ENCODE results near the gene RAB3IL1. TPM values are rescaled to one million over a fixed set of nuclear protein-coding genes. Genes with fewer than 3 reads are reported as not detected.
A peak's percentile ranks its signal among the peaks of the same experiment; 100 is the strongest.

Gene RAB3IL1
- total RNA-seq, 1 experiment from 2014 or later = 0.40 TPM

GRCh38 chr11:61904539-61905048 lies 12.8 kb downstream of the RAB3IL1 start:
- DNase-seq (ENCODE audit: low read depth) = no peak

- no peak for DNase-seq (ENCODE audit: low read depth)
Measured at GRCh38 chr11:61903845-61904244, 13.5 kb downstream of the RAB3IL1 start.

- DNase-seq (ENCODE audit: low read depth) = no peak
Measured at GRCh38 chr11:61902313-61902712, 15.1 kb downstream of the RAB3IL1 start.

GRCh38 chr11:61901397-61901796 lies 16.0 kb downstream of the RAB3IL1 start:
- DNase-seq (ENCODE audit: low read depth) = no peak

GRCh38 chr11:61900251-61900650 lies 17.1 kb downstream of the RAB3IL1 start:
- DNase-seq (ENCODE audit: low read depth) = no peak

GRCh38 chr11:61899146-61899841 lies 18.1 kb downstream of the RAB3IL1 start:
- peak; percentile 84 for DNase-seq (ENCODE audit: low read depth)

- no peak for DNase-seq (ENCODE audit: low read depth)
Measured at GRCh38 chr11:61898247-61898582, 19.2 kb downstream of the RAB3IL1 start.

GRCh38 chr11:61897387-61898246 lies 19.7 kb downstream of the RAB3IL1 start:
- peak; percentile 75 for DNase-seq (ENCODE audit: low read depth)

- no peak for DNase-seq (ENCODE audit: low read depth)
Measured at GRCh38 chr11:61896665-61897386, 20.5 kb downstream of the RAB3IL1 start.

- no peak for DNase-seq (ENCODE audit: low read depth)
Measured at GRCh38 chr11:61895718-61896059, 21.7 kb downstream of the RAB3IL1 start.

- no peak for DNase-seq (ENCODE audit: low read depth)
Measured at GRCh38 chr11:61895046-61895717, 22.2 kb downstream of the RAB3IL1 start.

- no peak for DNase-seq (ENCODE audit: low read depth)
Measured at GRCh38 chr11:61893981-61894380, 23.4 kb downstream of the RAB3IL1 start.

- DNase-seq (ENCODE audit: low read depth) = no peak
Measured at GRCh38 chr11:61892085-61892370, 25.3 kb downstream of the RAB3IL1 start.

- DNase-seq (ENCODE audit: low read depth) = peak; percentile 84
Measured at GRCh38 chr11:61891331-61892084, 25.9 kb downstream of the RAB3IL1 start, which contains the start of gene FADS3. FADS3 (minus strand) TSS chr11:61891545; CDS start chr11:61891381, 164 bp downstream.

GRCh38 chr11:61890529-61891330 lies 26.6 kb downstream of the RAB3IL1 start:
- DNase-seq (ENCODE audit: low read depth) = peak; percentile 88

GRCh38 chr11:61889831-61890230 lies 27.5 kb downstream of the RAB3IL1 start:
- DNase-seq (ENCODE audit: low read depth) = no peak

GRCh38 chr11:61888590-61888989 lies 28.8 kb downstream of the RAB3IL1 start:
- DNase-seq (ENCODE audit: low read depth) = no peak

- peak; percentile 85 for DNase-seq (ENCODE audit: low read depth)
Measured at GRCh38 chr11:61887839-61888494, 29.4 kb downstream of the RAB3IL1 start.

- DNase-seq (ENCODE audit: low read depth) = no peak
Measured at GRCh38 chr11:61886643-61887042, 30.7 kb downstream of the RAB3IL1 start.

Data from Daoy (cell line).